Stimulated activated CD8-positive, alpha-beta memory T cell treated with anti-CD3 and anti-CD28 coated beads, Interleukin-4, amount 100 ng/mL, for 4 hours (primary cell): ENCODE results near the gene PLIN4.

Experiments used
- DNase-seq, 2 donors: peaks; one replicate each; pipeline ENCODE4 v3.0.0-alpha.2; 2020; ENCODE audit warnings: low read depth in 2 of 2, low spot score in 1 of 2

Gene PLIN4

DNA sequence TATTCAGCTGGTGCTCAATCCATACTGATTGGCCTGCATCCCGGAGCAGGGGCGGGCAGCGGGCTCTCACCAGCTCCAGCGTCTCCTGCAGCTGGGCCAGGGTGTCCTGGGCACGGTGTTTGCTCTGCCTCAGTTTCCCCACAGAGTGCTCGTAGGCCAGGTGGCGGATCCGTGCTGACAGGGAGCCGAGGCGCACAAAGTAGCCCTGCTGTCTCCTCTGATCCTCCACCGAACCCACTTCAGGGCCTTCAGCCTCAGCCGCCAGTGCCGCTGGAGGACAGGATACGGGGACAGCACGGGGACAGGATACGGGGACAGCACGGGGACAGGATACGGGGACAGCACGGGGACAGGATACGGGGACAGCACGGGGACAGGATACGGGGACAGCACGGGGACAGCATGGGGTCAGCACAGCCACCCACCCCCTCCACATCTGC lies 7.3 kb upstream of the PLIN4 start:
- no peak for DNase-seq

DNA sequence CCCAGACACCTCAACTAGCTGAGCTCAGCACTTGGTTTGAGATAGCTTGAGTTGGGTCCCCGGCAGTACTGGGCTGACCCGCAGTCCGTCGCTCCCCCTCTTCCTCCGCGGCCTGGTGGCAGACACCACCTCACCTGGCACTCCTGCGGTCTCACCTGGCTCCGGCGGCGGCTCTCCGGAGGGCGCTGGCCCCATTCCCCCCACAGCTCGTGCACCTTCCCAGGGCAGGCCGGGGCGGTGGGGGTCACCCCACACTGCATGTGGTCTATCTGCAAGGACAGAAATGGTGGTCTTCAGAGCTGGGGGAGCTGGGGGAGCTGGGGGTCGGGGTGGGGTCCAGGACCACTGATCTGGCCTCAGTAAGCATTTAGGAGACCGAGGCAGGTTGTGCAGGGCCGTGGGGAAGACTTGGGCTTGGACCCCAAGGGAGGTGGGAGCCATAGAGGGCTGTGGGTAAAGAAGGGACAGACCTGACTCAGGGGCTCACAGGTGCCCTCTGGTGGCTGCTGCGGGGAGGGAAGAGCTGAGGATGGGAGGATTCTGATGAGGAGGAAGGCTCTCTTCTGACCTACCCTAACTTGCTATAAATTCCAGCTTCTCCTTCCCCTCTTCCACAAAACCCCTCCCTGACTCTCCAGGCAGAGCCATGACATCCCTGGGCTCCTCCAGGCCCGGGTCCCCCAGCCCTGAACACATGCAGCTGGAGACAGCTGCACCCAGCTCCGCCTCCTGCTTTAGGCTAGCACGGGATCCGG lies 6.7 kb upstream of the PLIN4 start:
- DNase-seq: peak in 1 of 2 donors; percentile 48

GRCh38 chr19:4523306-4524110 lies 5.2 kb upstream of the PLIN4 start:
- DNase-seq: no peak

DNA sequence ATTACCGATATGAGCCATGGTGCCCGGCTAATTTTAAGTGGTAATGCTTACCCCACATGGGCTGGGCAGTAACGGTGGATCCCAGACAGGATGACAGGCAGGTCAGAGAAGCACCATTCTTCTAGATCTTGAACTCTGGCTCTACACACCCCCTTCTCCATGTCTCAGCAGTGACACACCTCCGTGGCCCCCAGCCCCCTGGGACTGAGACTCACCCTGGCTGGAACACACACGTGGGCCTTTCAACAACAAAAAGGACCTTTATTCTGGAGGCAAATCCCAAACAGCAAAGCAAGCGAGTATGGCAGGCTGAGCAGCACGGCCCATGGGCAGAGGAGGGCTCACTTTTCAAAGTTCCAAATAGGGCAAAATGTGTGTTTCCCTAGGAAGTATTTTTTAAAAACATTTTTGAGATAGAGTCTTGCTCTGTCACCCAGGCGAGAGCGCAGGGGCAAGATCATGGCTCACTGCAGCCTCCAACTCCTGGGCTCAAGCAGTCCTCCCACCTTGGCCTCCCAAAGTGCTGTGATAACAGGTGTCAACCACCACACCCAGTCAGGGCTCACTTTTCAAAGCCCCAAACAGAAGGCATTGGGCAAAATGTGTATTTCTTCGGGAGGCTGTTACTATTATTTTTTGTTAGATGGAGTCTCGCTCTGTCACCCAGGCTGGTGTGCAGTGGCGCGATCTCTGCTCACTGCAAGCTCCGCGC lies 4.2 kb upstream of the PLIN4 start:
- DNase-seq: no peak

DNA sequence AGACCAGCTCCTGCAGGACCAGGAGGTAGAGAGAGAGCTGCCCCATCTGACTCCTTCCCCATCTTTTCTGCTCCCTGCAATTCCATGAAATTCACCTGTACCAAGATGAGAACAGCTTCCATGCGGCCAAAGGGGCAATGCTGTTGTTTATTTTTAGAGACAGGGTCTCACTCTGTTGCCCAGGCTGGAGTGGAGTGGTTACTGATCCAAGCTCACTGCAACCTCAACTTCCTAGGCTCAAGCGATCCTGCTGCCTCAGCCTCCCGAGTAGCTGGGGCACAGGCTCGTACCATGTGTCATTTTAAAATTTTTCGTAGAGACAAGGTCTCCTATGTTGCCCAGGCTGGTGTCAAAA lies 3.6 kb upstream of the PLIN4 start:
- no peak for DNase-seq

DNA sequence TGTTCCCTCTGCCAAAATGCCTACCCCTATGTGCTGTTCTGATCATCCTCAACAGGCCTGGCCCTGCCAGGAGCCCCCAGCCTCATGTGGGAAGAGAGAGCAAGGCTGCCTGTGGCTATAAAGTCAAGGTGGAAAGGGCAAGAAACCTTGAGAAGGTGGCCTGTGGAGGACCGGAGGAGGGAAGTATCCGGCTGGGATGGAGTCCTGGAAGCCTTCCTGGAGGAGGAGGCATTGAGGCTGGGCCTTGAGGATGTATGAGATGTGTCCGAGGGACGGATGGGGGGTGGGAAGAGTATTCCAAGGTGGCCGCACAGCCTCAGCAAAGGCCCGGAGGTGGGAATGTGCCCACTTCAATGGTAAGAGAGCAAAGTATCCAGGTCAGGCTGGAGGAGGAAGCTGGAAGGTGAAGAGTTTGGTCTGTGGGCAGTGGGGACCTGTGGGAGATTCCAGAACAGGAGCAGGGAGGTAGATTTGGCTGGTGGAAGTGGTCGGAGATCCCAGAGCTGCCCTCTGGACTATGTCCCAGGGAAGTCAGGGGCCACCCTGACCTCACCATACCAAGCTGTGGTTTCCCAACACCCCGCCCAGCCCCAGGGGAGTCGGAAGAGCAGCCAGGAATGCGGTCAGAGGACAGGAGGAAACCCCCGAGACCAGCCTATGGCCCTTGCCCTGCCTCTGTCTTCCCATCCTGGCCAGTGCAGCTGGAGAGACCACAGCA lies 3.0 kb upstream of the PLIN4 start:
- DNase-seq: no peak

GRCh38 chr19:4519521-4520277 lies 1.4 kb upstream of the PLIN4 start:
- no peak for DNase-seq

DNA sequence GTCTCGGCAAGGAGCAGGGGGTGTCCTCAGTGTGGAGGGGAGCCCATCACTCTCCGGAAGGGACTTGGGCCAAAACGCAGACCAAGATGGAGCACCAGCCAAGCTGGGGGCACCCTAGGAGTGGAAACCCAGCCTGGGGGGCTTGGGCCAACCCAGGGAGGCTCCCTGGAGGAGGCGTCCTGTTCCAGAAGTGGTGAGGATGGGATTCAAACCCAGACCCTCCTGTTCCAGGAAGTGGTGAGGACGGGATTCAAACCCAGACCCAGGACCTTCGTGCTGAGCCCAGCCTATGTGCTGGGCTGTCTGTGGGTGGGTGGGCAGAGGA lies 848 bp upstream of the PLIN4 start:
- no peak for DNase-seq

DNA sequence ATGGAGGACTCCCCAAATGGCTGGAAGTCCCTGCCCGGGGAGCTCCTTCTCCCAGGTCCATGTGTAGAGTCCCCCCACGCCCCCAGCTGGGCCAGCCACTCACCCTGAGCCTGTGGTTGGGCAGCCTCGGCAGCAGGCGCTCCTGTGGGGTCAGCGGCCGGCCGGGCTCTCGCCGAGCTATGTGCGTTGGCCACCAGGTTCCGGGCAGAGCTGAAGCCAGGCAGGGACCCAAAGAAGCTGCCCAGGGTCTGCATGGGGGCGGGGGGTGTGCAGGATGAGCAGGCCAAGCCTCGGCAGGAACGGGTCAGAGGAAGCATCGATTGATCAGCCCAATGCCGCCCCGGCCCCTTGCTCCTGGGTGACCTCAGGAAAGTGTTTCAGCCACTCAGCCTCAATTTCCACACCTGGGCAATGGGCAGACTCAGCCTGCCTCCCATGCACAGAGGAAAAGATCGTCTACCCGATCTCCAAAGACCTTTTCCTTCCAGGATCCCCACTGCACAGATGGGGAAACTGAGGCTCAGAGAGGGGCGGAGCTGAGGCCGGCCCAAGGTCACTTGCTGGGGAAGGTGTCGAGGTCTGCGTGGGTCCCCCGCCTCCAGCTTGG lies 732 bp downstream of the PLIN4 start:
- DNase-seq: no peak

GRCh38 chr19:4516939-4517300 lies 1.4 kb downstream of the PLIN4 start:
- no peak for DNase-seq

DNA sequence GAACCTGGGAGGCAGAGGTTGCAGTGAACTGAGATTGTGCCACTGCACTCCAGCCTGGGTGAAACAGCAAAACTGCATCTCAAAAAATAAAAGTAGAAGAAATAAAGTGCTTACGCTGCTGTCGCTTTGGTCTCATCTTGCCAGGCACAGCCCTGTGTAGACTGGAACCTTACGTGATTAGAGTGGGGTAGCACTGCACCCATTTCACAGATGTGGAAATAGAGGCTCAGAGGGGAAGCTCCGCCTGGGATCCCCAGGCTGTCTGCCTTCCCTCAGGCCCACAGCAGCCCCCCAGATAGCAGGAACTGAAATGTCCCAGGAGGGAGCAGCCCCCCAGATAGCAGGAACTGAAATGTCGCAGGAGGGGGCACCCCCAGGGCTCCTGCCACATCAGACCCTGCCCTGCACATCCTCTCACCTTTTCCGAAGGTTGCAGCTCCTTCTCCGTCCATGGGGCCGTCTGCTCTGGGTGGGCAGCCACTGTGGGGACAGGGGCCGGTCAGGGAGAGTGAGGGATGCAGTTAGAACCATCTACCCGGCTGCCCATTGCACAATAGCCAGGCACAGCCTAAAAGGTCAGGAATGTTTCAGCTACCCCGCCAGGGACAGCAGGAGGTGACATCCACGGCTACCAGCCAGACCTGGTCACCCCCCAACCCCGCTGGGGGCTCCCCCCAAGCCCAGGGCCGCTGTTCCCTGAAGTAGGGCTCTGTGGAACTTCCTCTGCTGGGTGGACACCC lies 1.9 kb downstream of the PLIN4 start:
- no peak for DNase-seq

DNA sequence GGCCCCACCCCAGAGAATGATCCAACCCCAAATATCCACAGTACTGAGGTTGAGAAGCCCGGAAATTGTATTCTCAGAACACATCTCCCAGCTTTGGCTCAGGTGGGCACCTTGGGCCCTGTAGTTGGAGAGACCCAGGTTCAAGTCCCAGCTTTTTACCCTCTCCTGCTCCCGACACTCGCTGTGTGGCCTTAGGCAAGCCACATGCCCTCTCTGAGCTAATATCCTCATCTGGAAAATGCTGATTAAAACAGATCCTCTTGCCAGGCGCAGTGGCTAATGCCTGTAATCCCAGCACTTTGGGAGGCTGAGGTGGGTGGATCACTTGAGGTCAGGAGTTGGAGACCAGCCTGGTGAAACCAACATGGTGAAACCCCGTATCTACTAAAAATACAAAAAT lies 2.6 kb downstream of the PLIN4 start:
- DNase-seq: no peak

- no peak for DNase-seq
Observed at GRCh38 chr19:4513248-4513647, 5.0 kb downstream of the PLIN4 start.

DNA sequence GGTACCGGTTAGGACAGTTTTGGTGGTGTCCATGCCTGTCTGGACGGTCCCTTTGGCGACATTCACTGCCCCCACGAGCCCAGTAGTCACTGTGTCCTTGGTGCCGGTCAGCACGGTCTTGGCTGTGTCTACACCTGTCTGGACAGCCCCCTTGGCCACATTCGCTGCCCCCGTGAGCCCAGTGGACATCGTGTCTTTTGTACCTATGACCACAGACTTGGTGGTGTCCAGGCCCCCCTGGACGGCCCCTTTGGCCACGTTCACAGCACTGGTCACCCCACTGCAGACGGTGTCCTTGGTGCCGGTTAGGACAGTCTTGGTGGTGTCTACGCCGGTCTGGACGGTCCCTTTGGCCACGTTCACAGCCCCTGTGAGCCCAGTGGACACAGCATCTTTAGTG lies 6.2 kb downstream of the PLIN4 start:
- no peak for DNase-seq

DNA sequence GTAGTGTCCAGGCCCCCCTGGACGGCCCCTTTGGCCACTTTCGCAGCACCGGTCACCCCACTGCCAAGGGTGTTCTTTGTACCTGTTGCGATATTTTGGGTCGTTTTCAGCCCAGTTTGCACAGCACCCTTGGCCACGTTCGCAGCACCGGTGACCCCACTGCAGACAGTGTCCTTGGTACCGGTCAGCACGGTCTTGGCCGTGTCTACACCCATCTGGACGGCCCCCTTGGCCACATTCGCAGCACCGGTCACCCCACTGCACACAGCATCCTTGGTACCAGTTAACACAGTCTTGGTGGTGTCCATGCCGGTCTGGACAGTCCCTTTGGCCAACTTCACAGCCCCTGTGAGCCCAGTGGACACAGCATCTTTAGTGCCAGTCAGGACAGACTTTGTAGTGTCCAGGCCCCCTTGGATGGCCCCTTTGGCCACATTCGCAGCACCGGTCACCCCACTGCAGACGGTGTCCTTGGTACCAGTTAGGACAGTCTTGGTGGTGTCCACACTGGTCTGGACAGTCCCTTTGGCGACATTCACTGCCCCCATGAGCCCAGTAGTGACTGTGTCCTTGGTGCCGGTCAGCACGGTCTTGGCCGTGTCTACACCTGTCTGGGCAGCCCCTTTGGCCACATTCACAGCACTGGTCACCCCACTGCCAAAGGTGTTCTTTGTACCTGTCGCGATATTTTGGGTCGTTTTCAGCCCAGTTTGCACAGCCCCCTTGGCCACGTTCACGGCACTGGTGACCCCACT lies 6.8 kb downstream of the PLIN4 start:
- DNase-seq: no peak

GRCh38 chr19:4510435-4511255 lies 7.6 kb downstream of the PLIN4 start:
- no peak for DNase-seq

GRCh38 chr19:4508698-4509097 lies 9.6 kb downstream of the PLIN4 start:
- DNase-seq: no peak

- no peak for DNase-seq
Observed at GRCh38 chr19:4507804-4508203, 10.5 kb downstream of the PLIN4 start.
